GM20000 (cell line): ENCODE data around the gene P2RX1.
"Not testable (repeated sequence)": the region's sequence is repeated elsewhere in the genome, so short reads cannot be mapped to it uniquely, and the experiment has no call there.

Source experiments
- DNase-seq: peaks from one replicate; pipeline ENCODE4 v3.0.0; 2012; ENCODE audit warnings: low spot score
- CTCF ChIP-seq: IDR thresholded peaks from 2 replicates; pipeline ENCODE4 v1.5.1; 2012; ENCODE audit warnings: mild to moderate bottlenecking, control low read depth; ENCODE audit errors: extremely low read depth, missing control alignments

Gene P2RX1

GRCh38 chr17:3861761-3862681 is 54.2 kb downstream of the P2RX1 start:
- DNase-seq, result no peak
- TF ChIP-seq CTCF, result no peak

- DNase-seq, result no peak
- TF ChIP-seq CTCF, result no peak
These were observed 55.1 kb downstream of the P2RX1 start for GRCh38 chr17:3860939-3861700.

GRCh38 chr17:3859940-3860339 is 56.3 kb downstream of the P2RX1 start:
- no peak for TF ChIP-seq CTCF
- no peak for DNase-seq

- DNase-seq, result no peak
- TF ChIP-seq CTCF, result no peak
These were observed 58.8 kb downstream of the P2RX1 start for GRCh38 chr17:3857261-3858105.

GRCh38 chr17:3854204-3854603 is 62.1 kb downstream of the P2RX1 start:
- DNase-seq, result not testable (repeated sequence)

- TF ChIP-seq CTCF, result no peak
- DNase-seq, result peak; percentile 13
These were observed 63.7 kb downstream of the P2RX1 start for GRCh38 chr17:3852561-3852960.

GRCh38 chr17:3851461-3852100 is 64.7 kb downstream of the P2RX1 start:
- no peak for TF ChIP-seq CTCF
- no peak for DNase-seq
